Measurements from ENCODE around the gene APOC3. TPM values are rescaled to one million over a fixed set of nuclear protein-coding genes. Genes with fewer than 3 reads are reported as not detected.

The APOC3 gene
- total and polyA plus RNA-seq, 3 experiments from 2014 or later: not detected

DNA sequence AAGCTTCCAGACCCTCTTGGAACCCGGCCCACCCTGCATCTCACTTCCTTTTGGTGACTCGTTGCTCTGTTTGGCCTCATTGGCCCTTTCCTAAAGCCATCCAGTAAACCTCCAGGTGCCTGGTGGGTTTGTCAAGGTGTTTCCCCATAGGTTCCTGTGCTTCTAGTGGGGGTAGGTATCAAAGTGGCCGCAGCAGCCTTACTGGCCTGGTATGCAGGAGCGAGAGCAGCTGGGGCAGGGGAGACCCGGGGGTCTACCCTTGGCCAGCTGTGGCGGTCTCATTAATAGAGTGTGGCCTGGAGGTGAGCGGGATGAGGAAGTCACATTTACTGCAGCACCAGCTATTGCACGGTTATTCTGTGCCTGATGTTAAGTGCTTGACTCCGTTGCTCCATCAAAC, 10.7 kb upstream of the APOC3 start:
- Histone ChIP-seq H3K27ac (ENCODE audit: low read depth, low read length) (no peak overlapping the region), H3K27me3 (ENCODE audit: insufficient read depth, low read length, poor library complexity, severe bottlenecking) (no peaks in the 10 kb centered on the region), H3K4me1 (ENCODE audit: insufficient read depth, low read length) (no peaks in the 10 kb centered on the region), H3K36me3 (ENCODE audit: insufficient read depth, low read length) (no peaks in the 10 kb centered on the region), H3K4me3 (ENCODE audit: low read length) (no peak overlapping the region), H3K9me3 (ENCODE audit: low read length) (no peaks in the 10 kb centered on the region)
- Mint-ChIP-seq H3K27me3 (no peaks in the 10 kb centered on the region), H3K4me1 (no peaks in the 10 kb centered on the region), H3K9me3 (no peaks in the 10 kb centered on the region), H3K4me3 (no peak overlapping the region), H3K27ac (peak overlapping the region in 1 of 8 donors; percentile 54), H3K36me3 (no peaks in the 10 kb centered on the region)
- ChIA-PET CTCF (interaction anchor here (1.1 kb wide), 1 partner anchor 17 kb away, joined by 3 read pairs; no protein-coding TSS in a partner anchor), POLR2A (no interaction called here)
- no peak for DNase-seq

DNA sequence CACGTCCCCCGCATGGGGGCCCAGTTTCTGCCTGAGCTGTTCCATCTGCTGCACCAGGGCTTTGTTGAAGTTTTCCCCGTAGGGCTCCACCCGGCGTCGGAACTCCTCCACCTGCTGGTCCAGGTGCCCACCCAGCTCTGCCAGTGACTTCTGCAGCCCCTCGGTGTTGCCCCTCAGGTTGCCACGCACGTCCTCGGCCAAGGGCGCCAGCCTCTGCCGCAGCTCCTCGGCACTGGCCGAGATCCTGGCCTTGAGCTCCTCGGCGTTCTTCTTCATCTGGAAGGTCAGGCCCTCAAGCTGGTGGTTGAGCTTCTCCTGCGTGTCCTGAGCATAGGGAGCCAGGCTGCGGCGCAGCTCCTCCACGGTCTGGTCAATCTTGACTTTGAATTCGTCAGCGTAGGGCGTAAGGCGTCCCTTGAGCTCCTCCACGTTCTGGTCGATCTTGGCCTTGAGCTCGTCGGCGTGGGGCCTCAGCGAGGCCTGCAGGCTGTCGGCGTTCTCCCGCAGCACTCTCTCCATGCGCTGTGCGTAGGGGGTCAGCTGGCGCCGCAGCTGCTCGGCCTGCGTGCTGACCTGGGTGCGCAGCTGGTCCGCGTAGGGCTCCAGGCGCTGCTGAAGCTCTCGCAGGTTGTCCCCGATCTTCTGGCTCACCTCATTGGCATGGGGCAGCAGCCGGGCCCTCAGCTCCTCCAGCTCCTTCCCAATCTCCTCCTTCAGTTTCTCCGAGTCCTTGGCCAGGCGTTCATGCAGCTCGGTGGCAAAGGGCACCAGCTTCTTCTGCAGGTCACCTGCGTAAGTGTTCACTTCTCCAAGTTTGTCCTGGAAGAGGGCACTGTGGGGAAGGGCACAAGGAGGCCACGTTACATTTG, 8.4 kb upstream of the APOC3 start:
- Histone ChIP-seq H3K36me3 (ENCODE audit: insufficient read depth, low read length) (no peaks in the 10 kb centered on the region), H3K4me1 (ENCODE audit: insufficient read depth, low read length) (no peaks in the 10 kb centered on the region), H3K27me3 (ENCODE audit: insufficient read depth, low read length, poor library complexity, severe bottlenecking) (no peaks in the 10 kb centered on the region), H3K4me3 (ENCODE audit: low read length) (no peak overlapping the region), H3K27ac (ENCODE audit: low read depth, low read length) (no peak overlapping the region), H3K9me3 (ENCODE audit: low read length) (no peaks in the 10 kb centered on the region)
- ChIA-PET CTCF (interaction anchor here (0.9 to 4.3 kb wide), 3 partner anchors 15 to 285 kb away, joined by 3 to 21 read pairs (median 4); no protein-coding TSS in a partner anchor), POLR2A (no interaction called here)
- H3K4me3 Mint-ChIP-seq: no peak overlapping the region
- no peak overlapping the region for H3K27ac Mint-ChIP-seq
- H3K36me3 Mint-ChIP-seq: no peaks in the 10 kb centered on the region
- no peaks in the 10 kb centered on the region for H3K27me3 Mint-ChIP-seq
- no peaks in the 10 kb centered on the region for H3K9me3 Mint-ChIP-seq
- DNase-seq: no peak
- no peaks in the 10 kb centered on the region for H3K4me1 Mint-ChIP-seq

DNA sequence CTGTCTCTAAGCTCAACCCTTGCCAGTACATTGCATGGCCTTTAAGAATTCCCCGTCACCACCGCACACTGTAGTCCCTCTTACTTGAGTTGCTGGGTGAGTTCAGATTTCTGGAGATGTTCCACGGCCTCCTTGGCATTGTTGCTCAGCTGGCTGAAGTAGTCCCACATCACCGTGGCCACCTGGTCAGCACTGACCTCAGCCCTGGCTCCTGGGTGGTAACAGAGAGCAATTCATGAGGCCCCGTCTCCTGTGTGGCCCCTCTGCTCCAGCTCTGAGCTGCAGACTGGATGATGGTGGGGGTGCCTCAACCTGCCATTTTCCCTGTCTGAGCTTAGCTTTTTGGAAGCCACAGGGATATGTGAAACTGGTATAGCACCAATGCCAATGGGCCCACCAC, 7.1 kb upstream of the APOC3 start:
- H3K36me3 Mint-ChIP-seq: no peaks in the 10 kb centered on the region
- H3K4me1 Mint-ChIP-seq: no peaks in the 10 kb centered on the region
- POLR2A ChIA-PET: interaction anchor here (0.6 kb wide), 1 partner anchor 53 kb away, joined by 3 read pairs; no protein-coding TSS in a partner anchor
- no peak overlapping the region for H3K4me3 Mint-ChIP-seq
- no peak overlapping the region for H3K27ac Mint-ChIP-seq
- CTCF ChIA-PET: interaction anchor here (1.1 to 4.3 kb wide), 2 partner anchors 9 to 13 kb away, joined by 3 to 21 read pairs; no protein-coding TSS in a partner anchor
- Histone ChIP-seq H3K36me3 (ENCODE audit: insufficient read depth, low read length) (no peaks in the 10 kb centered on the region), H3K4me1 (ENCODE audit: insufficient read depth, low read length) (no peaks in the 10 kb centered on the region), H3K27ac (ENCODE audit: low read depth, low read length) (no peak overlapping the region), H3K9me3 (ENCODE audit: low read length) (no peaks in the 10 kb centered on the region), H3K27me3 (ENCODE audit: insufficient read depth, low read length, poor library complexity, severe bottlenecking) (no peaks in the 10 kb centered on the region), H3K4me3 (ENCODE audit: low read length) (no peak overlapping the region)
- no peaks in the 10 kb centered on the region for H3K27me3 Mint-ChIP-seq
- no peaks in the 10 kb centered on the region for H3K9me3 Mint-ChIP-seq
- DNase-seq: no peak

DNA sequence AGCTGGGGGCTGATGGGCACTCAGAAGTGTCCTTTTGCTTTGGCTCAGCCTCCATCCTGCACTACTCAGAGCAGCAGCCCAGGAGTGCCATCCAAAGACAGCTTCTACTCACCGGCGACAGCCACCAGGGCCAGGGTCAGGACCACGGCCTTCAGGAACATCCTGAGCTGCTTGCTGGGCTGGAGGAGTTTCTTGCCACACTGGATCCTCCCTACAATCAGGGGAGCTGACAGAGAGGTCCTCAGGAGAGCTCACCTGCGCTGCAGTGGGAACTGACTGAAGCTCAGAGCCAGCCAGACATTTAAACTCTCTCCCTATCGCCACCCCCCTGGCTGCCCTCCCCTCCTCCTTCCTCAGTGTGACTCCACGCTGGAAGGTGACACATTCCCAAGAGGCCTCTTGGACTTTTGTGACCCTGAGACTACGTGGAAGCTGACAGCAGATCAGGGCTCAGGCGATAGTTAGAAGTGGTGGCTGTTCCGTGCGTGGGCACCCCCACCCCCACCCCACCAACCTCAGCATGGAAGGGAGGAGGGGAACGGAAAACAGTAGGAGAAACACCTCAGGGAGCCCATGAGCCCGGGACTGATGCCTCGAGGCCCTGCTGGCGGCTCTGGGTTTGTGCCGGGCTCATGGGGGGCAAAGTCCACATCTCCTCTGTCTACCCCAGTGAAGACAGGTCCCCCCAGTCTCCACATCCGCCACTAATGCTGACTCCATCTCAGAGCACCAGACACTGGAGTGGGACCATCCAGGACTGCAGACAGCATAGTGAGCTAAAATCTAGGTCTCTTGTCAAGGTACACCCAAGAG, 6.5 kb upstream of the APOC3 start, which contains the start of gene APOA4:
Gene APOA4, minus strand, starts transcription at position 274 of the 813 bp plus-strand sequence. Its CDS starts 113 bp downstream, at position 161.
- no peak within 1 kb of the TSS for H3K4me3 ChIP-seq (ENCODE audit: low read length)
- POLR2A ChIA-PET: interaction anchor here (0.6 kb wide), 1 partner anchor 53 kb away, joined by 3 read pairs; no protein-coding TSS in a partner anchor
- Mint-ChIP-seq H3K27ac (peak within 1 kb of the TSS in 2 of 8 donors; percentile 38 to 70), H3K9me3 (no peaks in the 10 kb centered on the region), H3K4me1 (no peaks in the 10 kb centered on the region), H3K36me3 (no peaks in the 10 kb centered on the region), H3K27me3 (no peaks in the 10 kb centered on the region), H3K4me3 (no peak within 1 kb of the TSS)
- no peak for DNase-seq
- H3K27ac ChIP-seq (ENCODE audit: low read depth, low read length): no peak within 1 kb of the TSS
- H3K4me1 ChIP-seq (ENCODE audit: insufficient read depth, low read length): no peaks in the 10 kb centered on the region
- no peaks in the 10 kb centered on the region for H3K36me3 ChIP-seq (ENCODE audit: insufficient read depth, low read length)
- no peaks in the 10 kb centered on the region for H3K27me3 ChIP-seq (ENCODE audit: insufficient read depth, low read length, poor library complexity, severe bottlenecking)
- H3K9me3 ChIP-seq (ENCODE audit: low read length): no peaks in the 10 kb centered on the region
- CTCF ChIA-PET: interaction anchor here (1.1 to 4.3 kb wide), 2 partner anchors 10 to 13 kb away, joined by 3 to 21 read pairs; no protein-coding TSS in a partner anchor

DNA sequence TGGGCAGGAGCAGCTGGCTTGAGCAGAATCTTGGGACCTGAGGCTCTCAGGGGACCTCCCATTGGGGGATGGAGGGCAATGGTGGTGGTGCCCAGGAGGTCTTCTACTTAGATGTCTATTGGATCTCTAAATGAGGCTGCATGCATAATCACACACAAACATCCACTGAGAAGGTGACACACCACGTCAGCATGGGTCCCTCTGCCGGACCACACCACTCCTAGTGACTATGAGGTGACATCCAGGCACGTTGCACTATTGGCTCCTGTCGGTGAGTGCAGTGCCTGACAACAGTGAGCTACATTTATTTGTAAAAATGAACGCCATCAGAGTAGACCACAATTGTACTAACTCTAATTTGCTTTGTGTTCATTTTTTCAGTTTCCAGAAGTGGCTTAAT, 4.3 kb upstream of the APOC3 start:
- Mint-ChIP-seq H3K27me3 (no peaks in the 10 kb centered on the region), H3K4me1 (no peaks in the 10 kb centered on the region), H3K36me3 (no peaks in the 10 kb centered on the region), H3K4me3 (no peak overlapping the region), H3K9me3 (no peaks in the 10 kb centered on the region), H3K27ac (peak overlapping the region in 1 of 8 donors; percentile 74)
- Histone ChIP-seq H3K27me3 (ENCODE audit: insufficient read depth, low read length, poor library complexity, severe bottlenecking) (no peaks in the 10 kb centered on the region), H3K4me1 (ENCODE audit: insufficient read depth, low read length) (no peaks in the 10 kb centered on the region), H3K36me3 (ENCODE audit: insufficient read depth, low read length) (no peaks in the 10 kb centered on the region), H3K9me3 (ENCODE audit: low read length) (no peaks in the 10 kb centered on the region), H3K4me3 (ENCODE audit: low read length) (no peak overlapping the region), H3K27ac (ENCODE audit: low read depth, low read length) (no peak overlapping the region)
- DNase-seq: no peak
- ChIA-PET POLR2A (interaction anchor here (0.5 kb wide), 1 partner anchor 10 kb away, joined by 3 read pairs; no protein-coding TSS in a partner anchor), CTCF (interaction anchor here (1.0 kb wide), 1 partner anchor 11 kb away, joined by 3 read pairs; no protein-coding TSS in a partner anchor)

DNA sequence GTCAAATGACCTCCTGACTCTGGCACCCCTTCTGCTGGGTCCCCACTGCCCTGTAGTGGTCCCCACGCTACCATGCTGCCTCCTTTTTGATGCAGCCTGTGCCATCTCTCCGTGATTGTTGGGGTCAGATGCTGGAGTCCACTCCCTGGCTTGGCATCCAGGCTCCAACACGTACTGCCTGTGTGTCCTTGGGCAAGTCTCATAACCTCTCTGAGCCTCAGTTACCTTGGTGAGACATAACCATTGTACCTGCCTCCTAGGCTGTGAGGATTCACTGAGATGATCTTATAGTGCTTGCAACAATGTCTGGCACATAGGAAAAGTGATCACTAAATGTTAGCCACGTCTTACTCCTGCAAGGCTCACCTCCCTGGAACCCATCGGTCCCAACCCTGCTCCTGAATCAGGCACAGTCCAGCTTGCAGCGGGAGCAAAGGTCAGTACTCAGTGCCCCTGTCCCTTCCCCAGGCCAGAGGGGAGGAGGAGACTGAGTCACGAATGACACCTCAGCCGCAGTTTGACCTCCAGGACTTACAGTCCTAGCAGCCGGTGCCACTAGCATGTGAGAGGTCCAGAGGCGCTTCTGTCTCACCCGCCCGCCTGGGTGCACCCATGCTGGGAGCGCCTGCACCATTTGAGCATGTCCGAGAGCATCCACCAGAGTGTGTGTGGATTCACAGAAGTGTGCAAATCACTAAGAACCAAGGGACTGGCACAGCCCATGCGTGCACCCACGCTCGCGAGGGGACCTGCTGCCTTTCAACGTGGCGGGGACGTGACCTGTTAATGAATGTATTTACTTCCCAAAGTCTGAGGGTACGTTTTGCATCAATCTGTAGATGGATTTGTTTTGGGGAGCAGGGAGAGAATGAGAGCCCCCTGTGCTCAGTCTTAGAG, 3.6 kb upstream of the APOC3 start:
- Mint-ChIP-seq H3K9me3 (no peaks in the 10 kb centered on the region), H3K36me3 (no peaks in the 10 kb centered on the region), H3K27ac (peak overlapping the region in 1 of 8 donors; percentile 20), H3K27me3 (peaks cover 0 to under 1% of the 10 kb centered on the region in 2 donors), H3K4me3 (no peak overlapping the region), H3K4me1 (no peaks in the 10 kb centered on the region)
- ChIA-PET POLR2A (interaction anchor here (0.5 kb wide), 1 partner anchor 11 kb away, joined by 3 read pairs; no protein-coding TSS in a partner anchor), CTCF (interaction anchor here (1.0 kb wide), 1 partner anchor 10 kb away, joined by 3 read pairs; no protein-coding TSS in a partner anchor)
- Histone ChIP-seq H3K36me3 (ENCODE audit: insufficient read depth, low read length) (no peaks in the 10 kb centered on the region), H3K9me3 (ENCODE audit: low read length) (no peaks in the 10 kb centered on the region), H3K27ac (ENCODE audit: low read depth, low read length) (no peak overlapping the region), H3K4me1 (ENCODE audit: insufficient read depth, low read length) (no peaks in the 10 kb centered on the region), H3K4me3 (ENCODE audit: low read length) (no peak overlapping the region), H3K27me3 (ENCODE audit: insufficient read depth, low read length, poor library complexity, severe bottlenecking) (no peaks in the 10 kb centered on the region)
- no peak for DNase-seq

DNA sequence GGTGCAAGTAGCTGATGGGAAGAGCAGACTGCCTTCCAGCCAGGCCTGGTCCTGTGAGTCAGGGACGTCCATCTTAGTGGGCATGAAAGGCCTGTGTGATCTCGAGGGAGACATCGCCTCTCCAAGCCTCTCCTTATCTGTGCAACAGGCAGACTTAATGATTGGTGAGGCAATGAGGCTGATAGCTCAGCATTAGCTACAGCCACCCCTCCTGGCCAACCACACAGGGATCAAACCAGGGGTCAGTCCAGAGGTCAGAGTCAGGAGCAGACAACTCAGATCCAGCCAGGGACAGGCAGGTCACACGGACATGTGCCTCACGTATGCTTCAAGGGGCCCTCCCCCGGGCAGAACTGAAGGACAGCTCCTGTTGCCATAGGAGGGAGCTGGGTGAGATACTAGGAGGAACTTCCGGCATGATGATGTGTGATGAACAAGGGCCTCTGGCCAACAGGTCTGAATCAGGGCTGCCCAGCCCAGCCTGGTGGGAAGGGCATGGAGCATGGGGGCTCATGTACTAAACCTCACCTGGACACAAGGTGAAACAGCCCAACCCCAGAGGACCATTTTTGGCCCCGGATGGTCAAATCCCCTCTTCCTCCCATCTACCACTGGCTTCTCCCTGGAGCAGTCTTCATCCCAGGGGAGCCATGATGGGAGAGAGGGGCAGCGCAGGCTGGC, 2.8 kb upstream of the APOC3 start:
- no peaks in the 10 kb centered on the region for H3K9me3 Mint-ChIP-seq
- H3K27ac Mint-ChIP-seq: no peak overlapping the region
- no peaks in the 10 kb centered on the region for H3K36me3 Mint-ChIP-seq
- H3K4me1 Mint-ChIP-seq: no peaks in the 10 kb centered on the region
- DNase-seq: no peak
- H3K4me3 ChIP-seq (ENCODE audit: low read length): no peak overlapping the region
- no peak overlapping the region for H3K27ac ChIP-seq (ENCODE audit: low read depth, low read length)
- H3K4me3 Mint-ChIP-seq: no peak overlapping the region
- H3K4me1 ChIP-seq (ENCODE audit: insufficient read depth, low read length): no peaks in the 10 kb centered on the region
- POLR2A ChIA-PET: no interaction called here
- H3K9me3 ChIP-seq (ENCODE audit: low read length): no peaks in the 10 kb centered on the region
- no peaks in the 10 kb centered on the region for H3K36me3 ChIP-seq (ENCODE audit: insufficient read depth, low read length)
- no peaks in the 10 kb centered on the region for H3K27me3 ChIP-seq (ENCODE audit: insufficient read depth, low read length, poor library complexity, severe bottlenecking)
- peaks cover 0 to 1% of the 10 kb centered on the region in 2 donors for H3K27me3 Mint-ChIP-seq
- CTCF ChIA-PET: interaction anchor here (1.0 kb wide), 1 partner anchor 9 kb away, joined by 3 read pairs; no protein-coding TSS in a partner anchor

Measured in CD8-positive, alpha-beta memory T cell (primary cell).